Measurements from ENCODE around the gene FRZB. TPM values are rescaled to one million over a fixed set of nuclear protein-coding genes. Genes with fewer than 3 reads are reported as not detected.
"Not testable (repeated sequence)": the region's sequence is repeated elsewhere in the genome, so short reads cannot be mapped to it uniquely, and the experiment has no call there.

Gene FRZB
- total RNA-seq, 2 donors from 2014 or later, result 54.8 to 107 TPM

DNA sequence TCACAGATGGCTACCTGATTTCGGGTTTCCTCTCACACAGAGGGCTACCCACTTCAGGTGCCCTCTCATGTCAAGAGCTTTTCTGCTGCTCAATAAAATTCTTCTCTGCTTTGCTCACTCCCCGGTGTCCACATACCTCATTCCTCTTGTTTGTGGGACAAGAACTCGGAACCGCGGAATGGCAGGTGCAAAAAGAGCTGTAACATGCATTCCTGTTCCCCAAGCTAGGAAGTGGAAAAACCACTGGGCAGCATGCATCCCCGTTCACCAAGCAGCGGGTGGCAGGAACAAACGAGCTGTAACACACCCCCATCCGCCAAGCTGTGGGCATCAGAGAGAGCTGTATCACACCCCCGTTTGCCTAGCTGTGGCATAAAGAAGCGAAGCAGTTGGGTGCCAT lies 27.2 kb upstream of the FRZB start:
- Mint-ChIP-seq H3K27me3 (ENCODE audit: insufficient read depth) (no peaks in the 10 kb centered on the region), H3K36me3 (ENCODE audit: low read depth) (peaks cover 2% of the 10 kb centered on the region), H3K4me1 (no peaks in the 10 kb centered on the region), H3K9me3 (no peaks in the 10 kb centered on the region), H3K4me3 (no peak overlapping the region), H3K27ac (no peak overlapping the region)
- DNase-seq, result no peak
- Histone ChIP-seq H3K36me3 (ENCODE audit: control insufficient read depth, insufficient read depth, low read length) (no peaks in the 10 kb centered on the region), H3K9me3 (ENCODE audit: control insufficient read depth, low read length) (no peaks in the 10 kb centered on the region), H3K27ac (ENCODE audit: low read depth, low read length) (no peak overlapping the region), H3K4me1 (ENCODE audit: control insufficient read depth, insufficient read depth, low read length) (no peaks in the 10 kb centered on the region), H3K27me3 (ENCODE audit: control insufficient read depth, insufficient read depth, low read length, poor library complexity, severe bottlenecking) (no peaks in the 10 kb centered on the region), H3K9ac (ENCODE audit: extremely low read depth, low read length, poor library complexity, severe bottlenecking) (no peak overlapping the region), H3K4me3 (ENCODE audit: low read length) (no peak overlapping the region)
- TF ChIP-seq, protein P1, sequence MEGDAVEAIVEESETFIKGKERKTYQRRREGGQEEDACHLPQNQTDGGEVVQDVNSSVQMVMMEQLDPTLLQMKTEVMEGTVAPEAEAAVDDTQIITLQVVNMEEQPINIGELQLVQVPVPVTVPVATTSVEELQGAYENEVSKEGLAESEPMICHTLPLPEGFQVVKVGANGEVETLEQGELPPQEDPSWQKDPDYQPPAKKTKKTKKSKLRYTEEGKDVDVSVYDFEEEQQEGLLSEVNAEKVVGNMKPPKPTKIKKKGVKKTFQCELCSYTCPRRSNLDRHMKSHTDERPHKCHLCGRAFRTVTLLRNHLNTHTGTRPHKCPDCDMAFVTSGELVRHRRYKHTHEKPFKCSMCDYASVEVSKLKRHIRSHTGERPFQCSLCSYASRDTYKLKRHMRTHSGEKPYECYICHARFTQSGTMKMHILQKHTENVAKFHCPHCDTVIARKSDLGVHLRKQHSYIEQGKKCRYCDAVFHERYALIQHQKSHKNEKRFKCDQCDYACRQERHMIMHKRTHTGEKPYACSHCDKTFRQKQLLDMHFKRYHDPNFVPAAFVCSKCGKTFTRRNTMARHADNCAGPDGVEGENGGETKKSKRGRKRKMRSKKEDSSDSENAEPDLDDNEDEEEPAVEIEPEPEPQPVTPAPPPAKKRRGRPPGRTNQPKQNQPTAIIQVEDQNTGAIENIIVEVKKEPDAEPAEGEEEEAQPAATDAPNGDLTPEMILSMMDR (conservative IDR thresholded peaks at IDR 0.05), result no peak
- 89 to 94% methylated on average over 7 to 11 of the region's 11 CpGs for WGBS, 2 experiments (ENCODE audit: insufficient coverage in 1 of 2, insufficient read length in 1 of 2)

DNA sequence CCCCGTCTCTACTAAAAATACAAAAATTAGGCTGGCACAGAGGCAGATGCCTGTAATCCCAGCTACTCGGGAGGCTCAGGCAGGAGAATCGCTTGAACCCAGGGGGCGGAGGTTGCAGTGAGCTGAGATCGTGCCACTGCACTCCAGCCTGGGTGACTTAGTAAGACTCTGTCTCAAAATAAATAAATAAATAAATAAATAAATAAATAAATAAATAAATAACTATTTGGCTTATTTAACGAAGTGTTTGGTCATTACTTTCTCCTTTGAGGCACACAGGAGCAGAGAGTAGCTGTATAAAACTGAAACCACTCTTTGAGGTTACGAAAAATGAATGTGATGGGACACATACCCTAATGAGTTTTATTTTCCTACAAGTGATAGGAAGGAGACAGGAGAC lies 26.6 kb upstream of the FRZB start:
- H3K4me3 Mint-ChIP-seq; H3K36me3 Mint-ChIP-seq (ENCODE audit: low read depth); H3K27me3 Mint-ChIP-seq (ENCODE audit: insufficient read depth); H3K27ac Mint-ChIP-seq; H3K4me3 ChIP-seq (ENCODE audit: low read length); H3K4me1 Mint-ChIP-seq; H3K9me3 Mint-ChIP-seq; H3K4me1 ChIP-seq (ENCODE audit: control insufficient read depth, insufficient read depth, low read length); H3K9me3 ChIP-seq (ENCODE audit: control insufficient read depth, low read length); H3K27ac ChIP-seq (ENCODE audit: low read depth, low read length); H3K9ac ChIP-seq (ENCODE audit: extremely low read depth, low read length, poor library complexity, severe bottlenecking); DNase-seq; H3K27me3 ChIP-seq (ENCODE audit: control insufficient read depth, insufficient read depth, low read length, poor library complexity, severe bottlenecking); H3K36me3 ChIP-seq (ENCODE audit: control insufficient read depth, insufficient read depth, low read length): not testable (repeated sequence)
- WGBS, 2 experiments (ENCODE audit: insufficient coverage in 1 of 2, insufficient read length in 1 of 2), result 88 to 98% methylated on average over 5 to 7 of the region's 7 CpGs

DNA sequence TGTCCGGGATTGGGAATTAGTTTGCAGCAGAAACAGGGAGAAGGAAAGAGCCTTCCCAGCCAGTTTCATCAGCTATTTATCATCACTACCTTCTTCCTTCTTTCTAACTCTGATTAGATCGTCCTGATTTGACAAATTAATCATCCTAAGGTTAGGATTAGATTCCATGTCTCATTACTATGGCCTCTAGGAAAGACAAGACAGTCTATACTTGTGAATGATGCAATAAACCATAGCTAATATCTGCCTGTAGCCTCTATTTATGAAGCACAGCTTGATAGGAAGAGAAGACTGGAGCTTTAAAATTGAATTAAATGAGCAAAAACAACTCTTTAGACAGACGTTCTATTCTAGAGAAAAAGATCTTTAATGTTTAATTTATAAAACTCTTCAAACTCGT lies 25.2 kb upstream of the FRZB start:
- DNase-seq, result no peak
- no peaks in the 10 kb centered on the region for H3K27me3 ChIP-seq (ENCODE audit: control insufficient read depth, insufficient read depth, low read length, poor library complexity, severe bottlenecking)
- Mint-ChIP-seq H3K27me3 (ENCODE audit: insufficient read depth) (no peaks in the 10 kb centered on the region), H3K4me1 (no peaks in the 10 kb centered on the region), H3K36me3 (ENCODE audit: low read depth) (peaks cover 2% of the 10 kb centered on the region), H3K4me3 (no peak overlapping the region), H3K9me3 (no peaks in the 10 kb centered on the region), H3K27ac (no peak overlapping the region)
- TF ChIP-seq, protein P1 (conservative IDR thresholded peaks at IDR 0.05), result no peak
- H3K9ac ChIP-seq (ENCODE audit: extremely low read depth, low read length, poor library complexity, severe bottlenecking), result no peak overlapping the region
- H3K36me3 ChIP-seq (ENCODE audit: control insufficient read depth, insufficient read depth, low read length), result no peaks in the 10 kb centered on the region
- no peak overlapping the region for H3K27ac ChIP-seq (ENCODE audit: low read depth, low read length)
- no peak overlapping the region for H3K4me3 ChIP-seq (ENCODE audit: low read length)
- no peaks in the 10 kb centered on the region for H3K9me3 ChIP-seq (ENCODE audit: control insufficient read depth, low read length)
- WGBS, 2 experiments (ENCODE audit: insufficient coverage in 1 of 2, insufficient read length in 1 of 2), result 96% methylated on average over 2 of the region's 4 CpGs; no CpG with 5 or more reads in 1 of the 2 experiments
- H3K4me1 ChIP-seq (ENCODE audit: control insufficient read depth, insufficient read depth, low read length), result no peaks in the 10 kb centered on the region

DNA sequence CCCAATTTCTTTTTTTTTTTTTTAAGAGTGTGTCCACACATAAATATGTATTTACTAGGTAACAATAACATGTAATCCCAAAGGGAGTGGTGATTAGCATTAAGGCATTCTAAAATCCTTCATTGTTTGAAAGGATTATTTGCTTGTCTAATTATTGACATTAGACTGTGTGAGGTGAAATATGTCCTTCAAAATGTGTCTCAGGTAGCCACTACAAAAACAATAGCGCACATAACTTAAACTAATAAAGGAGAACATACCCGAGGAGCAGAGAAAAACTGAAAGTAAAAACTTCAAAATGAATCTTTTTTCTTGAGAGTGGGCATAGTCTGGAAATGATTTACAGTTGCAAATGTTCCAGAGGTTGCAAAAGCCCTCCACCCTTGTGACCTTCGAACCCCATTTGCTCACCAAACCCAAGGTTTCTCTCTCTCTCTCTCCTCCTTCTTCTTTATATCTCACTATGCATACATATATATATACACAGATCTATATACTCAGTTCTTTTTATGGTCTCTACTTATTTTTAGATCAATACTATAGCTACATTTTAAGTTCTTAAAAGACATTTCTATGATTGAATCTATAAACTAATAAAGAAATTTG lies 24.4 kb upstream of the FRZB start:
- no peaks in the 10 kb centered on the region for H3K27me3 Mint-ChIP-seq (ENCODE audit: insufficient read depth)
- DNase-seq, result no peak
- peaks cover 2% of the 10 kb centered on the region for H3K36me3 Mint-ChIP-seq (ENCODE audit: low read depth)
- Histone ChIP-seq H3K9ac (ENCODE audit: extremely low read depth, low read length, poor library complexity, severe bottlenecking) (no peak overlapping the region), H3K4me1 (ENCODE audit: control insufficient read depth, insufficient read depth, low read length) (no peaks in the 10 kb centered on the region), H3K9me3 (ENCODE audit: control insufficient read depth, low read length) (no peaks in the 10 kb centered on the region), H3K27me3 (ENCODE audit: control insufficient read depth, insufficient read depth, low read length, poor library complexity, severe bottlenecking) (no peaks in the 10 kb centered on the region), H3K27ac (ENCODE audit: low read depth, low read length) (no peak overlapping the region), H3K36me3 (ENCODE audit: control insufficient read depth, insufficient read depth, low read length) (no peaks in the 10 kb centered on the region), H3K4me3 (ENCODE audit: low read length) (no peak overlapping the region)
- no peaks in the 10 kb centered on the region for H3K4me1 Mint-ChIP-seq
- 85 to 100% methylated on average over 1 to 3 of the region's 3 CpGs for WGBS, 2 experiments (ENCODE audit: insufficient coverage in 1 of 2, insufficient read length in 1 of 2)
- H3K9me3 Mint-ChIP-seq, result no peaks in the 10 kb centered on the region
- H3K27ac Mint-ChIP-seq, result no peak overlapping the region
- no peak overlapping the region for H3K4me3 Mint-ChIP-seq
- TF ChIP-seq, protein P1 (conservative IDR thresholded peaks at IDR 0.05), result no peak

All from endodermal cell (in vitro differentiated cells).